Measurements from ENCODE around the gene INPP5A. TPM values are rescaled to one million over a fixed set of nuclear protein-coding genes. Genes with fewer than 3 reads are reported as not detected.

Gene INPP5A
- total and polyA plus RNA-seq, 10 of the 15 experiments (the other 5 are each of a cell fraction or from before 2014, with no cell fraction given): 0.52 to 15.0 (median 6.3) TPM

DNA sequence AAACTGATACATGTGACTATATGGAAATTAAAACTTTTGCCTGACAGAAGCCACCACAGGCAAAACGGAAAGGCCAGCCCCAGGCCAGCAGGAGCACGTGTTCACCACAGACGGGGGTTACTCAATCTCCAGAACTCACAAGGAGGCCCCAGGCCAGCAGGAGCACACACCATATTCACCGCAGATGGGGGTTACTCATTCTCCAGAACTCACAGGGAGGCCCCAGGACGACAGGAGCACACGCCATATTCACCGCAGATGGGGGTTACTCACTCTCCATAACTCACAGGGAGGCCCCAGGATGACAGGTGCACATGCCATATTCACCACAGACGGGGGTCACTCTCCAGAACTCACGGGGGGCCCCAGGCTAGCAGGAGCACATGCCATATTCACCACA is 186.9 kb downstream of the INPP5A start:
- ChIA-PET SMC1A (ENCODE audit: uncharacterized antibody, unreplicated experiment) (no interaction called here), RAD21 (ENCODE audit: unreplicated experiment) (no interaction called here), CTCF (no interaction called here), POLR2A (no interaction called here)
- H3K27me3 ChIP-seq (replicated peaks in 1 of 2; ENCODE audit: control insufficient read depth in 2 of 2, insufficient read depth in 2 of 2, low read length in 1 of 2): no peaks in the 10 kb centered on the region
- H3K9ac ChIP-seq (ENCODE audit: control insufficient read depth, insufficient read depth, low read length): no peak overlapping the region
- no peaks in the 10 kb centered on the region for H3K9me3 ChIP-seq (replicated peaks; ENCODE audit: control insufficient read depth, insufficient read depth, low read length)
- H4K20me1 ChIP-seq (ENCODE audit: control insufficient read depth, insufficient read depth): no peaks in the 10 kb centered on the region
- H2AFZ ChIP-seq (ENCODE audit: control insufficient read depth, low read depth, low read length): no peak overlapping the region
- no peaks in the 10 kb centered on the region for H3K4me1 ChIP-seq (ENCODE audit: control insufficient read depth, insufficient read depth, low read length)
- no peaks in the 10 kb centered on the region; a peak in 1 of 4 replicates for H3K36me3 ChIP-seq (ENCODE audit: control insufficient read depth in 2 of 2, insufficient read depth in 2 of 2, low read length in 1 of 2)
- 95% methylated on average over 9 of the region's 9 CpGs for WGBS (ENCODE audit: insufficient coverage, insufficient replicate concordance, low lambda C conversion rate, missing lambda C conversion rate)
- no TSS peak for BruUV-seq (replicated peaks)
- DNase-seq (ENCODE audit: low read depth, low spot score) (no peak), ATAC-seq (no peak), FAIRE-seq (no peak)
- TF ChIP-seq NFYA (IDR thresholded peaks at IDR 0.05; ENCODE audit: borderline replicate concordance, low read depth, low read length) (no peak), HDAC6 (IDR thresholded peaks at IDR 0.05; ENCODE audit: unreplicated experiment) (no peak), ZNF217 (IDR thresholded peaks at IDR 0.05) (no peak), MYB (IDR thresholded peaks at IDR 0.05; ENCODE audit: borderline replicate concordance, low read depth, low read length) (no peak), MTA3 (IDR thresholded peaks at IDR 0.05; ENCODE audit: borderline replicate concordance, low read length) (no peak), FOS (IDR thresholded peaks at IDR 0.05; ENCODE audit: borderline replicate concordance, extremely low read depth, insufficient read length) (no peak), FOXK2 (IDR thresholded peaks at IDR 0.05) (no peak), DPF2 (IDR thresholded peaks at IDR 0.05) (no peak)
- TF ChIP-seq, protein P1, sequence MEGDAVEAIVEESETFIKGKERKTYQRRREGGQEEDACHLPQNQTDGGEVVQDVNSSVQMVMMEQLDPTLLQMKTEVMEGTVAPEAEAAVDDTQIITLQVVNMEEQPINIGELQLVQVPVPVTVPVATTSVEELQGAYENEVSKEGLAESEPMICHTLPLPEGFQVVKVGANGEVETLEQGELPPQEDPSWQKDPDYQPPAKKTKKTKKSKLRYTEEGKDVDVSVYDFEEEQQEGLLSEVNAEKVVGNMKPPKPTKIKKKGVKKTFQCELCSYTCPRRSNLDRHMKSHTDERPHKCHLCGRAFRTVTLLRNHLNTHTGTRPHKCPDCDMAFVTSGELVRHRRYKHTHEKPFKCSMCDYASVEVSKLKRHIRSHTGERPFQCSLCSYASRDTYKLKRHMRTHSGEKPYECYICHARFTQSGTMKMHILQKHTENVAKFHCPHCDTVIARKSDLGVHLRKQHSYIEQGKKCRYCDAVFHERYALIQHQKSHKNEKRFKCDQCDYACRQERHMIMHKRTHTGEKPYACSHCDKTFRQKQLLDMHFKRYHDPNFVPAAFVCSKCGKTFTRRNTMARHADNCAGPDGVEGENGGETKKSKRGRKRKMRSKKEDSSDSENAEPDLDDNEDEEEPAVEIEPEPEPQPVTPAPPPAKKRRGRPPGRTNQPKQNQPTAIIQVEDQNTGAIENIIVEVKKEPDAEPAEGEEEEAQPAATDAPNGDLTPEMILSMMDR (IDR thresholded peaks at IDR 0.05 in 2 of 3, conservative IDR thresholded peaks at IDR 0.05 in 1 of 3; ENCODE audit: control insufficient read depth in 2 of 3, extremely low read depth in 1 of 3, insufficient read depth in 1 of 3, low read depth in 3 of 3, low read length in 3 of 3): no peak
- TF ChIP-seq, protein P2, sequence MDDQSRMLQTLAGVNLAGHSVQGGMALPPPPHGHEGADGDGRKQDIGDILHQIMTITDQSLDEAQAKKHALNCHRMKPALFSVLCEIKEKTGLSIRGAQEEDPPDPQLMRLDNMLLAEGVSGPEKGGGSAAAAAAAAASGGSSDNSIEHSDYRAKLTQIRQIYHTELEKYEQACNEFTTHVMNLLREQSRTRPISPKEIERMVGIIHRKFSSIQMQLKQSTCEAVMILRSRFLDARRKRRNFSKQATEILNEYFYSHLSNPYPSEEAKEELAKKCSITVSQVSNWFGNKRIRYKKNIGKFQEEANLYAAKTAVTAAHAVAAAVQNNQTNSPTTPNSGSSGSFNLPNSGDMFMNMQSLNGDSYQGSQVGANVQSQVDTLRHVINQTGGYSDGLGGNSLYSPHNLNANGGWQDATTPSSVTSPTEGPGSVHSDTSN (IDR thresholded peaks at IDR 0.05; ENCODE audit: insufficient replicate concordance, low read depth, low read length): no peak
- H3K4me2 ChIP-seq (ENCODE audit: control insufficient read depth, insufficient read depth): no peak overlapping the region
- H3K4me3 ChIP-seq: no peak overlapping the region
- H3K27ac ChIP-seq (ENCODE audit: control insufficient read depth, insufficient read depth): no peak overlapping the region
- in situ Hi-C loops (cut with MboI) (no loop called here), intact Hi-C loops (cut with micrococcal nuclease; ENCODE audit: unreplicated experiment) (no loop called here)
- no peaks in the 10 kb centered on the region for H3K79me2 ChIP-seq (ENCODE audit: control insufficient read depth, insufficient read depth, low read length)

Measured in GM12878 (cell line).